ENCODE measurements around the gene TOP2B. TPM values are rescaled to one million over a fixed set of nuclear protein-coding genes. Genes with fewer than 3 reads are reported as not detected.

Gene TOP2B
- total and polyA plus RNA-seq, 7 experiments from 2014 or later, result 66.6 to 190 (median 123) TPM

- no peak overlapping the region for H3K4me3 ChIP-seq (ENCODE audit: low read length)
- no peak for DNase-seq
- H3K27ac ChIP-seq (ENCODE audit: low read depth, low read length), result no peak overlapping the region
- ChIA-PET POLR2A (interaction anchor here (0.8 kb wide), 1 partner anchor 121 kb away, joined by 3 read pairs; no protein-coding TSS in a partner anchor), CTCF (interaction anchor here (1.0 kb wide), 1 partner anchor 19 kb away, joined by 3 read pairs; no protein-coding TSS in a partner anchor)
- peaks cover 7 to 70% (median 15%) of the 10 kb centered on the region in 3 experiments for H3K36me3 ChIP-seq (ENCODE audit: control insufficient read depth in 2 of 3, insufficient read depth in 3 of 3, low read length in 3 of 3)
- no peak overlapping the region for H3K4me3 Mint-ChIP-seq
- no peaks in the 10 kb centered on the region for H3K4me1 ChIP-seq (ENCODE audit: control insufficient read depth in 2 of 2, insufficient read depth in 2 of 2, low read length in 2 of 2)
- no peaks in the 10 kb centered on the region for H3K27me3 Mint-ChIP-seq
- H3K36me3 Mint-ChIP-seq, result peaks cover 6 to 53% (median 25%) of the 10 kb centered on the region in 5 donors
- peak; percentile 81 for ATAC-seq
- H3K27me3 ChIP-seq (ENCODE audit: control insufficient read depth in 2 of 2, insufficient read depth in 2 of 2, low read length in 2 of 2), result no peaks in the 10 kb centered on the region
- peaks cover 0 to 5% (median 0%) of the 10 kb centered on the region in 7 donors for H3K4me1 Mint-ChIP-seq
- H3K9me3 Mint-ChIP-seq, result no peaks in the 10 kb centered on the region
- intact Hi-C loops (cut with micrococcal nuclease), result no loop called here
- H3K27ac Mint-ChIP-seq, result peak overlapping the region in 6 of 9 donors; percentile 48 to 82 (median 58)
- H3K9me3 ChIP-seq (ENCODE audit: control insufficient read depth in 2 of 3, low read length in 3 of 3), result no peaks in the 10 kb centered on the region
Measured at GRCh38 chr3:25603703-25604102, 61.0 kb downstream of the TOP2B start.

GRCh38 chr3:25597535-25598101, 67.1 kb downstream of the TOP2B start:
- Histone ChIP-seq H3K27me3 (ENCODE audit: control insufficient read depth in 2 of 2, insufficient read depth in 2 of 2, low read length in 2 of 2) (no peaks in the 10 kb centered on the region), H3K4me1 (ENCODE audit: control insufficient read depth in 2 of 2, insufficient read depth in 2 of 2, low read length in 2 of 2) (no peaks in the 10 kb centered on the region), H3K9me3 (ENCODE audit: control insufficient read depth in 2 of 3, low read length in 3 of 3) (no peaks in the 10 kb centered on the region), H3K4me3 (ENCODE audit: low read length) (no peak overlapping the region), H3K36me3 (ENCODE audit: control insufficient read depth in 2 of 3, insufficient read depth in 3 of 3, low read length in 3 of 3) (peaks cover 0 to 43% (median 14%) of the 10 kb centered on the region in 3 experiments), H3K27ac (ENCODE audit: low read depth, low read length) (no peak overlapping the region)
- H3K9me3 Mint-ChIP-seq, result no peaks in the 10 kb centered on the region
- peaks cover 4 to 29% (median 10%) of the 10 kb centered on the region in 5 donors for H3K36me3 Mint-ChIP-seq
- H3K27me3 Mint-ChIP-seq, result no peaks in the 10 kb centered on the region
- POLR2A ChIA-PET, result no interaction called here
- ATAC-seq (no peak), DNase-seq (no peak)
- H3K4me3 Mint-ChIP-seq, result no peak overlapping the region
- intact Hi-C loops (cut with micrococcal nuclease), result loop anchor here in 1 of 2 donors (10.0 kb wide), 1 partner anchor 913 kb away; no protein-coding TSS in a partner anchor
- H3K27ac Mint-ChIP-seq, result peak overlapping the region in 6 of 9 donors; percentile 6 to 58 (median 38)
- H3K4me1 Mint-ChIP-seq, result peaks cover 0 to 9% (median 6%) of the 10 kb centered on the region in 7 donors
- CTCF ChIA-PET, result no interaction called here

- Mint-ChIP-seq H3K4me1 (peaks cover 0 to 9% (median 6%) of the 10 kb centered on the region in 7 donors), H3K9me3 (no peaks in the 10 kb centered on the region), H3K27ac (peak overlapping the region in 7 of 9 donors; percentile 3 to 71 (median 40)), H3K27me3 (no peaks in the 10 kb centered on the region), H3K36me3 (peaks cover 0 to 12% (median 6%) of the 10 kb centered on the region in 5 donors), H3K4me3 (no peak overlapping the region)
- ChIA-PET POLR2A (no interaction called here), CTCF (interaction anchor here (1.9 kb wide), 1 partner anchor 12 kb away, joined by 4 read pairs; no protein-coding TSS in a partner anchor)
- Histone ChIP-seq H3K4me3 (ENCODE audit: low read length) (no peak overlapping the region), H3K27ac (ENCODE audit: low read depth, low read length) (no peak overlapping the region), H3K27me3 (ENCODE audit: control insufficient read depth in 2 of 2, insufficient read depth in 2 of 2, low read length in 2 of 2) (no peaks in the 10 kb centered on the region), H3K4me1 (ENCODE audit: control insufficient read depth in 2 of 2, insufficient read depth in 2 of 2, low read length in 2 of 2) (no peaks in the 10 kb centered on the region), H3K36me3 (ENCODE audit: control insufficient read depth in 2 of 3, insufficient read depth in 3 of 3, low read length in 3 of 3) (peaks cover 0 to 14% (median 10%) of the 10 kb centered on the region in 3 experiments), H3K9me3 (ENCODE audit: control insufficient read depth in 2 of 3, low read length in 3 of 3) (no peaks in the 10 kb centered on the region)
- ATAC-seq, result peak; percentile 73
- peak in 7 of 9 donors; percentile 16 to 42 (median 25) for DNase-seq
- intact Hi-C loops (cut with micrococcal nuclease), result loop anchor here (1.0 to 10.0 kb wide), 6 partner anchors 189 to 1705 kb away; partner anchors contain the start of gene NGLY1 (in 1 of the 2)
Measured at GRCh38 chr3:25594007-25594502, 70.7 kb downstream of the TOP2B start.

- H3K36me3 Mint-ChIP-seq, result peaks cover 0 to 6% (median 0%) of the 10 kb centered on the region in 5 donors
- intact Hi-C loops (cut with micrococcal nuclease), result loop anchor here in 1 of 2 donors (5.0 to 10.0 kb wide), 2 partner anchors 908 to 1406 kb away; no protein-coding TSS in a partner anchor
- Histone ChIP-seq H3K4me1 (ENCODE audit: control insufficient read depth in 2 of 2, insufficient read depth in 2 of 2, low read length in 2 of 2) (no peaks in the 10 kb centered on the region), H3K36me3 (ENCODE audit: control insufficient read depth in 2 of 3, insufficient read depth in 3 of 3, low read length in 3 of 3) (peaks cover 0 to 10% (median 1%) of the 10 kb centered on the region in 3 experiments), H3K4me3 (ENCODE audit: low read length) (no peak overlapping the region), H3K27ac (ENCODE audit: low read depth, low read length) (no peak overlapping the region), H3K27me3 (ENCODE audit: control insufficient read depth in 2 of 2, insufficient read depth in 2 of 2, low read length in 2 of 2) (no peaks in the 10 kb centered on the region), H3K9me3 (ENCODE audit: control insufficient read depth in 2 of 3, low read length in 3 of 3) (no peaks in the 10 kb centered on the region)
- CTCF ChIA-PET, result interaction anchor here (0.5 to 0.7 kb wide), 3 partner anchors 266 to 1793 kb away, joined by 3 to 4 read pairs (median 4); no protein-coding TSS in a partner anchor
- peaks cover 0 to 9% (median 6%) of the 10 kb centered on the region in 7 donors for H3K4me1 Mint-ChIP-seq
- POLR2A ChIA-PET, result interaction anchor here (1.0 kb wide), 1 partner anchor 11 kb away, joined by 4 read pairs; no protein-coding TSS in a partner anchor
- ATAC-seq, result no peak
- H3K27me3 Mint-ChIP-seq, result no peaks in the 10 kb centered on the region
- no peaks in the 10 kb centered on the region for H3K9me3 Mint-ChIP-seq
- no peak for DNase-seq
- no peak overlapping the region for H3K4me3 Mint-ChIP-seq
- peak overlapping the region in 6 of 9 donors; percentile 9 to 80 (median 62) for H3K27ac Mint-ChIP-seq
Measured at GRCh38 chr3:25593001-25593400, 71.7 kb downstream of the TOP2B start.

GRCh38 chr3:25592510-25592968, 72.2 kb downstream of the TOP2B start:
- Mint-ChIP-seq H3K4me1 (peaks cover 0 to 9% (median 6%) of the 10 kb centered on the region in 7 donors), H3K27ac (peak overlapping the region in 4 of 9 donors; percentile 28 to 80 (median 71)), H3K27me3 (no peaks in the 10 kb centered on the region), H3K4me3 (no peak overlapping the region), H3K9me3 (no peaks in the 10 kb centered on the region), H3K36me3 (peaks cover 0 to 4% (median 0%) of the 10 kb centered on the region in 5 donors)
- ATAC-seq, result no peak
- POLR2A ChIA-PET, result interaction anchor here (1.0 kb wide), 1 partner anchor 12 kb away, joined by 4 read pairs; no protein-coding TSS in a partner anchor
- no peaks in the 10 kb centered on the region for H3K4me1 ChIP-seq (ENCODE audit: control insufficient read depth in 2 of 2, insufficient read depth in 2 of 2, low read length in 2 of 2)
- H3K36me3 ChIP-seq (ENCODE audit: control insufficient read depth in 2 of 3, insufficient read depth in 3 of 3, low read length in 3 of 3), result peaks cover 0 to 8% (median 0%) of the 10 kb centered on the region in 3 experiments
- no peak overlapping the region for H3K4me3 ChIP-seq (ENCODE audit: low read length)
- CTCF ChIA-PET, result interaction anchor here (0.6 to 0.7 kb wide), 2 partner anchors 611 to 1793 kb away, joined by 4 read pairs; no protein-coding TSS in a partner anchor
- DNase-seq, result no peak
- H3K9me3 ChIP-seq (ENCODE audit: control insufficient read depth in 2 of 3, low read length in 3 of 3), result no peaks in the 10 kb centered on the region
- no peak overlapping the region for H3K27ac ChIP-seq (ENCODE audit: low read depth, low read length)
- intact Hi-C loops (cut with micrococcal nuclease), result loop anchor here in 1 of 2 donors (5.0 to 10.0 kb wide), 2 partner anchors 908 to 1405 kb away; no protein-coding TSS in a partner anchor
- H3K27me3 ChIP-seq (ENCODE audit: control insufficient read depth in 2 of 2, insufficient read depth in 2 of 2, low read length in 2 of 2), result no peaks in the 10 kb centered on the region

- Mint-ChIP-seq H3K4me1 (peaks cover 0 to 9% (median 6%) of the 10 kb centered on the region in 7 donors), H3K9me3 (peaks cover 0 to 3% (median 0%) of the 10 kb centered on the region in 11 donors), H3K4me3 (no peak overlapping the region), H3K27me3 (peaks cover 0 to 3% (median 0%) of the 10 kb centered on the region in 5 donors), H3K36me3 (no peaks in the 10 kb centered on the region), H3K27ac (no peak overlapping the region)
- no peak overlapping the region for H3K4me3 ChIP-seq (ENCODE audit: low read length)
- ATAC-seq (no peak), DNase-seq (no peak)
- ChIA-PET CTCF (no interaction called here), POLR2A (interaction anchor here (0.5 kb wide), 1 partner anchor 134 kb away, joined by 3 read pairs; no protein-coding TSS in a partner anchor)
- intact Hi-C loops (cut with micrococcal nuclease), result loop anchor here in 1 of 2 donors (5.0 to 10.0 kb wide), 2 partner anchors 905 to 1403 kb away; no protein-coding TSS in a partner anchor
- H3K27me3 ChIP-seq (ENCODE audit: control insufficient read depth in 2 of 2, insufficient read depth in 2 of 2, low read length in 2 of 2), result no peaks in the 10 kb centered on the region
- no peaks in the 10 kb centered on the region for H3K9me3 ChIP-seq (ENCODE audit: control insufficient read depth in 2 of 3, low read length in 3 of 3)
- no peaks in the 10 kb centered on the region for H3K4me1 ChIP-seq (ENCODE audit: control insufficient read depth in 2 of 2, insufficient read depth in 2 of 2, low read length in 2 of 2)
- no peaks in the 10 kb centered on the region for H3K36me3 ChIP-seq (ENCODE audit: control insufficient read depth in 2 of 3, insufficient read depth in 3 of 3, low read length in 3 of 3)
- no peak overlapping the region for H3K27ac ChIP-seq (ENCODE audit: low read depth, low read length)
Measured at GRCh38 chr3:25589783-25590258, 74.9 kb downstream of the TOP2B start.
